ENCODE data around the gene STN1.

Gene STN1

DNA sequence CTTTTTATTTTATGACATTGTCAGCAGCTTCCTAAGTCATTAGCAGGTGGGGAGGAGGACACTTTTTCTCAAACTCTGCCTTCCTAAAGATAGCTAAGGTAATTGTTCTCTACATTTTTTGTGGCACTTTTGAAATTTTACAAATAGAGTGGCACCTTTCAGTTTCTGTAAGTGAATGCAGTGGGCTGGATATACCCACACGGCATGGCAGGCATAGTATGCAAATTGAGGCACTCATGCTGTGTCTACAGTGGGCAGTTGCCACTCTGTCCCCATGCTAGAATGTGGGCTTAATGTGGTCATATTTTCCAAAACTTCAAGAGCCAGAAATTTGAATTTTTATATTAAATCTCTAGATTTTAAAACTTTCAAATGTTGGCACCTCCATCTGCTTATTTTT is 49.8 kb downstream of the STN1 start:
- Histone ChIP-seq H3K4me1 (ENCODE audit: control insufficient read depth, insufficient read depth, low read length) (no peaks in the 10 kb centered on the region), H3K9ac (ENCODE audit: low read length in 2 of 2) (no peak overlapping the region), H3K4me3 (ENCODE audit: low read length in 2 of 2) (no peak overlapping the region), H3K36me3 (ENCODE audit: control insufficient read depth in 2 of 2, insufficient read depth in 2 of 2, low read length in 2 of 2) (peaks cover 0 to 6% of the 10 kb centered on the region in 2 donors), H3K27ac (ENCODE audit: low read length) (no peak overlapping the region), H3K9me3 (ENCODE audit: control insufficient read depth in 2 of 2, low read length in 2 of 2) (peaks cover 0 to 8% of the 10 kb centered on the region in 2 donors), H3K27me3 (ENCODE audit: control insufficient read depth in 1 of 2, insufficient read depth in 2 of 2, low read length in 2 of 2) (no peaks in the 10 kb centered on the region)

GRCh38 chr10:103861505-103861904 is 56.5 kb downstream of the STN1 start:
- H3K36me3 ChIP-seq (ENCODE audit: control insufficient read depth in 2 of 2, insufficient read depth in 2 of 2, low read length in 2 of 2), result no peaks in the 10 kb centered on the region
- H3K9me3 ChIP-seq (ENCODE audit: control insufficient read depth in 2 of 2, low read length in 2 of 2), result peaks cover 0 to 8% of the 10 kb centered on the region in 2 donors
- H3K4me1 ChIP-seq (ENCODE audit: control insufficient read depth, insufficient read depth, low read length), result no peaks in the 10 kb centered on the region
- no peak overlapping the region for H3K4me3 ChIP-seq (ENCODE audit: low read length in 2 of 2)
- no peak overlapping the region for H3K27ac ChIP-seq (ENCODE audit: low read length)
- H3K9ac ChIP-seq (ENCODE audit: low read length in 2 of 2), result no peak overlapping the region
- H3K27me3 ChIP-seq (ENCODE audit: control insufficient read depth in 1 of 2, insufficient read depth in 2 of 2, low read length in 2 of 2), result no peaks in the 10 kb centered on the region

DNA sequence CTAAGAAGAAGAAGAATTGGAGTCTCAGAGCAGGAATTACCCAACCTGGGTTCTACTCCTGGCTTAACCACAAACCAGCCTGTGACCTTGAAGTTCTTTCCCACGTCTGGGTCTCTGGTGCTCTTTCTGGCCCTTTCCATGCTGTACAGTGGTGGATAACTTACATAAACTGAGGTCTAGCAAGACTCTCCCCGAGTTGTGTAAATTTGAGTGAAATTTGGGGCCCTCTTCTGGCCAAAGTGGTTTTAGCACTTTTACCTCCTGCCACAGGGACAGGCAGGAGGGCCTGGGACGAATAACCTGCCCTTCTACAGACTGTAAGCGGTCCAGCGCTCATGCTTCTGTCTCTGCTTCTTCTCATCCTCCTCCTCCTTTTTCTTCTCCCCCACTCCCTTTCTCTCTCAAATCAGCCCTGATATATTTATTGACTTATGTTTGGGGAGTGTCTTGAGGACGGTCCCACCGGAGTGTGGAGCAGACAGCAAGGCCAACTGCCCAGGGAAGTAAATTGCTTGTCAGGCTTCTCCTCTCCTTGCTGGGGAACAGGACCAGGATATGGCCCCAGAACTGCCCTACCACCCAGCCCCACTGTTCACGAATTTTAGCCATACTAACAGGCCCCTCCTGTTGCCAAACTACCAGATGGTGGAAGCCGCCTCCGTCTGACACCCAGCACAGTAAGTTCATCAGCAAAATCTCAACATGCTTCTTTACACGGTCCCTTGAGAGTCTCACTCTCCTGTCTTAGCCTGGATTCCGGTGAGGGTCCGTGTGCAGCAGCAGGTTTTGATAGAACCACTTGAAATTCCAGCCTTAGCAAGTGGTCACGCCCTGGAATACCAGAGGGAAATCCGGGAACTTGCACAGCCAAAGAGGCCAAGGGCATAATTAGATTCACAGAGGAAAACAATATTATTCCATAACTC is 58.6 kb downstream of the STN1 start:
- H3K4me1 ChIP-seq (ENCODE audit: control insufficient read depth, insufficient read depth, low read length), result peaks cover 14% of the 10 kb centered on the region
- no peak overlapping the region for H3K4me3 ChIP-seq (ENCODE audit: low read length in 2 of 2)
- no peak overlapping the region for H3K9ac ChIP-seq (ENCODE audit: low read length in 2 of 2)
- H3K27me3 ChIP-seq (ENCODE audit: control insufficient read depth in 1 of 2, insufficient read depth in 2 of 2, low read length in 2 of 2), result no peaks in the 10 kb centered on the region
- peaks cover 0 to under 1% of the 10 kb centered on the region in 2 donors for H3K9me3 ChIP-seq (ENCODE audit: control insufficient read depth in 2 of 2, low read length in 2 of 2)
- no peak overlapping the region for H3K27ac ChIP-seq (ENCODE audit: low read length)
- no peaks in the 10 kb centered on the region for H3K36me3 ChIP-seq (ENCODE audit: control insufficient read depth in 2 of 2, insufficient read depth in 2 of 2, low read length in 2 of 2)

GRCh38 chr10:103858360-103858759 is 59.6 kb downstream of the STN1 start:
- H3K36me3 ChIP-seq (ENCODE audit: control insufficient read depth in 2 of 2, insufficient read depth in 2 of 2, low read length in 2 of 2), result no peaks in the 10 kb centered on the region
- H3K9ac ChIP-seq (ENCODE audit: low read length in 2 of 2), result no peak overlapping the region
- H3K4me1 ChIP-seq (ENCODE audit: control insufficient read depth, insufficient read depth, low read length), result peaks cover 25% of the 10 kb centered on the region
- H3K27me3 ChIP-seq (ENCODE audit: control insufficient read depth in 1 of 2, insufficient read depth in 2 of 2, low read length in 2 of 2), result no peaks in the 10 kb centered on the region
- no peak overlapping the region for H3K27ac ChIP-seq (ENCODE audit: low read length)
- H3K9me3 ChIP-seq (ENCODE audit: control insufficient read depth in 2 of 2, low read length in 2 of 2), result no peaks in the 10 kb centered on the region
- H3K4me3 ChIP-seq (ENCODE audit: low read length in 2 of 2), result no peak overlapping the region

GRCh38 chr10:103856797-103857170 is 61.2 kb downstream of the STN1 start:
- H3K27ac ChIP-seq (ENCODE audit: low read length), result no peak overlapping the region

GRCh38 chr10:103855852-103856796 is 61.9 kb downstream of the STN1 start:
- peak overlapping the region; percentile 18 to 29 for H3K9ac ChIP-seq (ENCODE audit: low read length in 2 of 2)
- H3K27me3 ChIP-seq (ENCODE audit: control insufficient read depth in 1 of 2, insufficient read depth in 2 of 2, low read length in 2 of 2), result no peaks in the 10 kb centered on the region
- peak overlapping the region; percentile 45 to 77 for H3K4me3 ChIP-seq (ENCODE audit: low read length in 2 of 2)
- H3K9me3 ChIP-seq (ENCODE audit: control insufficient read depth in 2 of 2, low read length in 2 of 2), result no peaks in the 10 kb centered on the region
- H3K4me1 ChIP-seq (ENCODE audit: control insufficient read depth, insufficient read depth, low read length), result peaks cover 44% of the 10 kb centered on the region
- H3K27ac ChIP-seq (ENCODE audit: low read length), result no peak overlapping the region
- H3K36me3 ChIP-seq (ENCODE audit: control insufficient read depth in 2 of 2, insufficient read depth in 2 of 2, low read length in 2 of 2), result no peaks in the 10 kb centered on the region

More at GRCh38 chr10:103856797-103857170, 61.2 kb downstream of the STN1 start:
- peaks cover 40% of the 10 kb centered on the region for H3K4me1 ChIP-seq (ENCODE audit: control insufficient read depth, insufficient read depth, low read length)
- no peak overlapping the region for H3K9ac ChIP-seq (ENCODE audit: low read length in 2 of 2)
- no peak overlapping the region for H3K4me3 ChIP-seq (ENCODE audit: low read length in 2 of 2)
- H3K27me3 ChIP-seq (ENCODE audit: control insufficient read depth in 1 of 2, insufficient read depth in 2 of 2, low read length in 2 of 2), result no peaks in the 10 kb centered on the region
- no peaks in the 10 kb centered on the region for H3K36me3 ChIP-seq (ENCODE audit: control insufficient read depth in 2 of 2, insufficient read depth in 2 of 2, low read length in 2 of 2)
- H3K9me3 ChIP-seq (ENCODE audit: control insufficient read depth in 2 of 2, low read length in 2 of 2), result no peaks in the 10 kb centered on the region

DNA sequence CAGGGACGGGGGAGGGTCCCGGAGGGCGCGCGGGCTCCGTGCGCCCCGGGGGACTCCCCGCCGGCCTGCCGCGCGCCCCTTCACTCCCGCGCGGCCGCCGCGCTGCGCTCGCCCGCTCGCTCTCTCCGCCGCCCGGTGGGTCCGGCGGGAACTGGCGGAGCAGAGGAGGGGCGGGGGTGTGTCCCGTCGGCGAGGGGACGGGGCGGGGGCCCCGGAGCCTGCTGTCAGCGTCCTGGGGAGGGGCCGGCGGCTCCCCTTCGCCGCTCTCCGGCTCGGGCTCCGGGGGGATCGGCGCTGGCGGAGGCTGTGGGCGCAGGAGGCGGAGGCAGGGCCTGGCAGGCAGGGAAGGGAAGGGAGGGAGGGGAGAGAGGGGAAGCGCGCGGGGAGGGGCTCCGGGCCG is 62.6 kb downstream of the STN1 start, which contains the start of gene SH3PXD2A:
TSS of gene SH3PXD2A (minus strand) at position 153 of the 400 bp plus-strand sequence. CDS start 310 bp downstream, outside the sequence.
- H3K36me3 ChIP-seq (ENCODE audit: control insufficient read depth in 2 of 2, insufficient read depth in 2 of 2, low read length in 2 of 2), result no peaks in the 10 kb centered on the region
- H3K4me3 ChIP-seq (ENCODE audit: low read length in 2 of 2), result peak within 1 kb of the TSS; percentile 74 to 77
- no peaks in the 10 kb centered on the region for H3K9me3 ChIP-seq (ENCODE audit: control insufficient read depth in 2 of 2, low read length in 2 of 2)
- no peaks in the 10 kb centered on the region for H3K27me3 ChIP-seq (ENCODE audit: control insufficient read depth in 1 of 2, insufficient read depth in 2 of 2, low read length in 2 of 2)
- H3K4me1 ChIP-seq (ENCODE audit: control insufficient read depth, insufficient read depth, low read length), result peaks cover 50% of the 10 kb centered on the region
- peak within 1 kb of the TSS; percentile 46 for H3K27ac ChIP-seq (ENCODE audit: low read length)
- peak within 1 kb of the TSS; percentile 72 to 75 for H3K9ac ChIP-seq (ENCODE audit: low read length in 2 of 2)

GRCh38 chr10:103854686-103855391 is 63.1 kb downstream of the STN1 start:
- no peaks in the 10 kb centered on the region for H3K36me3 ChIP-seq (ENCODE audit: control insufficient read depth in 2 of 2, insufficient read depth in 2 of 2, low read length in 2 of 2)
- peaks cover 52% of the 10 kb centered on the region for H3K4me1 ChIP-seq (ENCODE audit: control insufficient read depth, insufficient read depth, low read length)
- H3K27me3 ChIP-seq (ENCODE audit: control insufficient read depth in 1 of 2, insufficient read depth in 2 of 2, low read length in 2 of 2), result no peaks in the 10 kb centered on the region
- peak overlapping the region; percentile 72 to 75 for H3K9ac ChIP-seq (ENCODE audit: low read length in 2 of 2)
- H3K27ac ChIP-seq (ENCODE audit: low read length), result peak overlapping the region; percentile 46
- H3K9me3 ChIP-seq (ENCODE audit: control insufficient read depth in 2 of 2, low read length in 2 of 2), result no peaks in the 10 kb centered on the region
- H3K4me3 ChIP-seq (ENCODE audit: low read length in 2 of 2), result peak overlapping the region; percentile 74 to 77

DNA sequence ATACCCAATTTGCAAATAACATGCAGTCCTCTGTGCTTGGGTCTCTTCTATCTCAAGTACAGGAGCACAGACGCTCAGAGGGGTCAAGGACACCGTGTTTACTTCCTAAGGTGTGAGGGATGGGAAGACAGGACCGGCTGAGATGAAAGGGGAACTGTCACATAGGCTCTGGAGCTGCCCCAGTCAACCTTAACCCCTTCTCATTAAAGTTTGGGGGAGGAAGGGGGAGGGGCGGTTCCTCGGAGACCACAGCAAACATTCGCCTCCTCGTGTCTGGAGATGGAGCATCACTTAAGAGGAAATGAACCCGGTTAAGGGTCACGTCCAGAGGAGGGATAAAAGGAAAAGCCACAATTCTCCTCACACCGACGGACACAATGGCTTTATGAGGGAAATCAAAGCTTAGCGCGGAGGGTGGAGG is 63.7 kb downstream of the STN1 start:
- H3K27me3 ChIP-seq (ENCODE audit: control insufficient read depth in 1 of 2, insufficient read depth in 2 of 2, low read length in 2 of 2), result no peaks in the 10 kb centered on the region
- no peaks in the 10 kb centered on the region for H3K36me3 ChIP-seq (ENCODE audit: control insufficient read depth in 2 of 2, insufficient read depth in 2 of 2, low read length in 2 of 2)
- peak overlapping the region; percentile 74 to 77 for H3K4me3 ChIP-seq (ENCODE audit: low read length in 2 of 2)
- H3K9me3 ChIP-seq (ENCODE audit: control insufficient read depth in 2 of 2, low read length in 2 of 2), result no peaks in the 10 kb centered on the region
- H3K27ac ChIP-seq (ENCODE audit: low read length), result peak overlapping the region; percentile 46
- peaks cover 55% of the 10 kb centered on the region for H3K4me1 ChIP-seq (ENCODE audit: control insufficient read depth, insufficient read depth, low read length)
- H3K9ac ChIP-seq (ENCODE audit: low read length in 2 of 2), result peak overlapping the region; percentile 58 to 75
